H9 (cell line): ENCODE data around the gene RAB29. TPM values are rescaled to one million over a fixed set of nuclear protein-coding genes. Genes with fewer than 3 reads are reported as not detected.

Experiments used
- DNase-seq: peaks from one replicate; pipeline ENCODE4 v3.0.0-alpha.2; 2017
- H2AFZ ChIP-seq: one replicate; pipeline ENCODE4 v1.6.1; 2013; ENCODE audit warnings: mild to moderate bottlenecking, low read length, control low read depth, moderate library complexity
- H2AK5ac ChIP-seq: 2 replicates; pipeline ENCODE4 v1.6.1; 2013; ENCODE audit warnings: low read length, control low read depth, mixed read lengths; ENCODE audit not compliant: insufficient read length
- H2BK120ac ChIP-seq: one replicate; pipeline ENCODE4 v1.6.1; 2013; ENCODE audit warnings: low read depth, mild to moderate bottlenecking, low read length, control low read depth, inconsistent platforms; ENCODE audit not compliant: poor library complexity, severe bottlenecking
- H2BK12ac ChIP-seq: 2 replicates; pipeline ENCODE4 v1.6.1; 2013; ENCODE audit warnings: low read length, control low read depth, mixed read lengths, low read depth; ENCODE audit not compliant: insufficient read length
- H2BK15ac ChIP-seq: 2 replicates; pipeline ENCODE4 v1.6.1; 2013; ENCODE audit warnings: low read depth, low read length, control low read depth
- H2BK20ac ChIP-seq: one replicate; pipeline ENCODE4 v1.6.1; 2013; ENCODE audit warnings: low read depth, mild to moderate bottlenecking, low read length, control low read depth, inconsistent platforms; ENCODE audit not compliant: poor library complexity, severe bottlenecking
- H2BK5ac ChIP-seq: 2 replicates; pipeline ENCODE4 v1.6.1; 2013; ENCODE audit warnings: low read length, control low read depth, mixed read lengths; ENCODE audit not compliant: insufficient read length
- H3K14ac ChIP-seq: 2 replicates; pipeline ENCODE4 v1.6.1; 2013; ENCODE audit warnings: low read length, control low read depth; ENCODE audit not compliant: insufficient read depth
- H3K18ac ChIP-seq: 2 replicates; pipeline ENCODE4 v1.6.1; 2013; ENCODE audit warnings: low read depth, mild to moderate bottlenecking, mixed read lengths, low read length, control low read depth; ENCODE audit not compliant: insufficient read length
- H3K23ac ChIP-seq: 2 replicates; pipeline ENCODE4 v1.6.1; 2013; ENCODE audit warnings: low read length, control low read depth, mixed read lengths, low read depth; ENCODE audit not compliant: insufficient read length
- H3K23me2 ChIP-seq: 2 replicates; pipeline ENCODE4 v1.6.1; 2013; ENCODE audit warnings: low read depth, mild to moderate bottlenecking, mixed read lengths, low read length, control low read depth; ENCODE audit not compliant: insufficient read length, poor library complexity, severe bottlenecking
- H3K27ac ChIP-seq: 2 replicates; pipeline ENCODE4 v1.5.1; 2013; ENCODE audit warnings: low read length, control low read depth, mixed read lengths, low read depth; ENCODE audit not compliant: insufficient read length
- H3K27me3 ChIP-seq: 2 replicates; pipeline ENCODE4 v1.6.1; 2013; ENCODE audit warnings: low read length, control low read depth, inconsistent platforms; ENCODE audit not compliant: insufficient read depth
- H3K4ac ChIP-seq: 2 replicates; pipeline ENCODE4 v1.6.1; 2013; ENCODE audit warnings: low read depth, mild to moderate bottlenecking, control low read depth, inconsistent platforms, low read length, moderate library complexity
- H3K4me1 ChIP-seq: 2 replicates; pipeline ENCODE4 v1.6.1; 2013; ENCODE audit warnings: low read length, control low read depth, inconsistent platforms; ENCODE audit not compliant: insufficient read depth
- H3K4me2 ChIP-seq: 2 replicates; pipeline ENCODE4 v1.6.1; 2013; ENCODE audit warnings: low read length, control low read depth, mixed read lengths; ENCODE audit not compliant: insufficient read length, insufficient read depth
- H3K56ac ChIP-seq: 2 replicates; pipeline ENCODE4 v1.6.1; 2013; ENCODE audit warnings: low read depth, mild to moderate bottlenecking, mixed read lengths, low read length, control low read depth; ENCODE audit not compliant: insufficient read length
- H3K79me1 ChIP-seq: 2 replicates; pipeline ENCODE4 v1.6.1; 2013; ENCODE audit warnings: low read depth, mild to moderate bottlenecking, moderate library complexity, low read length, control low read depth, inconsistent platforms; ENCODE audit not compliant: insufficient read depth, poor library complexity, severe bottlenecking
- H3K79me2 ChIP-seq: 2 replicates; pipeline ENCODE4 v1.6.1; 2013; ENCODE audit warnings: low read length, control low read depth, inconsistent platforms; ENCODE audit not compliant: insufficient read depth
- H3K9ac ChIP-seq: 2 replicates; pipeline ENCODE4 v1.6.1; 2013; ENCODE audit warnings: low read length, control low read depth, mixed read lengths; ENCODE audit not compliant: insufficient read length; ENCODE audit errors: extremely low read depth
- H3K9me3 ChIP-seq: one replicate; pipeline ENCODE4 v1.6.1; 2013; ENCODE audit warnings: low read depth, low read length, inconsistent platforms; ENCODE audit not compliant: control insufficient read depth
- H3T11ph ChIP-seq: one replicate; pipeline ENCODE4 v1.6.1; 2013; ENCODE audit warnings: mild to moderate bottlenecking, low read length, control low read depth, inconsistent platforms
- H4K20me1 ChIP-seq: one replicate; pipeline ENCODE4 v1.6.1; 2013; ENCODE audit not compliant: control insufficient read depth, insufficient read length, insufficient read depth
- H4K5ac ChIP-seq: 2 replicates; pipeline ENCODE4 v1.6.1; 2013; ENCODE audit warnings: low read depth, mild to moderate bottlenecking, mixed read lengths, low read length, control low read depth; ENCODE audit not compliant: insufficient read length
- H4K8ac ChIP-seq: replicated peaks from 2 replicates; pipeline ENCODE4 v1.6.1; 2013; ENCODE audit warnings: low read length, control low read depth, mixed read lengths, low read depth; ENCODE audit not compliant: insufficient read length
- H4K91ac ChIP-seq: 2 replicates; pipeline ENCODE4 v1.6.1; 2013; ENCODE audit warnings: low read depth, mild to moderate bottlenecking, moderate library complexity, mixed read lengths, low read length, control low read depth; ENCODE audit not compliant: insufficient read length
- H3K27ac Mint-ChIP-seq, 3 experiments: 2 replicates in 2 of 3; 3 replicates in 1 of 3; pipeline ENCODE4 v1.8.0; 2020 to 2021; ENCODE audit warnings: mixed read lengths in 3 of 3, mild to moderate bottlenecking in 1 of 3, moderate library complexity in 1 of 3
- H3K27me3 Mint-ChIP-seq: 2 replicates; pipeline ENCODE4 v1.8.0; 2021; ENCODE audit warnings: low read depth, mild to moderate bottlenecking, moderate library complexity, mixed read lengths
- H3K36me3 Mint-ChIP-seq, 3 experiments: 2 replicates in 2 of 3; 3 replicates in 1 of 3; pipeline ENCODE4 v1.8.0; 2020 to 2021; ENCODE audit warnings: low read depth in 3 of 3, mixed read lengths in 3 of 3; ENCODE audit not compliant: insufficient read depth in 1 of 3
- H3K4me1 Mint-ChIP-seq, 2 experiments: 2 replicates each; pipeline ENCODE4 v1.8.0; 2020; ENCODE audit warnings: mixed read lengths in 2 of 2
- H3K4me3 Mint-ChIP-seq, 2 experiments: 2 replicates in 1 of 2; 3 replicates in 1 of 2; pipeline ENCODE4 v1.8.0; 2020 to 2021; ENCODE audit warnings: mild to moderate bottlenecking in 2 of 2, mixed read lengths in 2 of 2, moderate library complexity in 1 of 2
- H3K9me3 Mint-ChIP-seq, 2 experiments: 2 replicates in 1 of 2; 3 replicates in 1 of 2; pipeline ENCODE4 v1.8.0; 2020; ENCODE audit warnings: mild to moderate bottlenecking in 2 of 2, mixed read lengths in 2 of 2, moderate library complexity in 1 of 2
- CTCF ChIP-seq: fragments of 200-600 bp; sonication (generic); conservative IDR thresholded peaks from 3 replicates; pipeline ENCODE4 v1.8.0; 2021; ENCODE audit warnings: antibody characterized with exemption, mild to moderate bottlenecking
- WGBS: extraction: QIAGEN DNeasy Blood & Tissue Kit; methylation state at CpG from one replicate; pipeline ENCODE4 v1.1.7; 2013; ENCODE audit warnings: missing lambda C conversion rate, low lambda C conversion rate, mixed read lengths; ENCODE audit not compliant: insufficient read length; ENCODE audit errors: extremely low coverage; 5-methylcytosine and 5-hydroxymethylcytosine counted together
- total RNA-seq: library from RNA; stranded (reverse); gene quantifications from 2 replicates; pipeline ENCODE4 v1.2.1, GENCODE V29; 2021

The RAB29 gene
- total RNA-seq, 1 experiment from 2014 or later, result 4.2 TPM

GRCh38 chr1:205822397-205822796, 47.1 kb upstream of the RAB29 start:
- Mint-ChIP-seq H3K27ac (no peak overlapping the region), H3K36me3 (peaks cover 0 to 4% (median 4%) of the 10 kb centered on the region in 3 experiments; a peak in 3 of 7 replicates), H3K4me3 (no peak overlapping the region), H3K27me3 (no peaks in the 10 kb centered on the region), H3K4me1 (peaks cover 28 to 30% of the 10 kb centered on the region in 2 experiments), H3K9me3 (peaks cover 4 to 5% of the 10 kb centered on the region in 2 experiments; a peak in 3 of 5 replicates)
- no peak overlapping the region for H3K14ac ChIP-seq
- no peak for DNase-seq
- H3K23me2 ChIP-seq, result no peaks in the 10 kb centered on the region
- no peak overlapping the region for H3K4me2 ChIP-seq
- no peak overlapping the region for H4K5ac ChIP-seq
- H3K79me2 ChIP-seq, result no peaks in the 10 kb centered on the region
- H2BK120ac ChIP-seq, result no peak overlapping the region
- H3K9ac ChIP-seq, result no peak overlapping the region
- no peak overlapping the region for H3K23ac ChIP-seq
- H4K91ac ChIP-seq, result no peak overlapping the region
- WGBS, result no CpG with 5 or more reads among the region's 2 CpGs
- no peak overlapping the region for H3K18ac ChIP-seq
- H4K8ac ChIP-seq, result no peak overlapping the region
- H3K27me3 ChIP-seq, result no peaks in the 10 kb centered on the region
- no peak overlapping the region for H2AFZ ChIP-seq
- H3K9me3 ChIP-seq, result no peaks in the 10 kb centered on the region
- no peak overlapping the region for H3K4ac ChIP-seq
- H2BK20ac ChIP-seq, result no peak overlapping the region
- no peak overlapping the region for H2BK15ac ChIP-seq
- H3K56ac ChIP-seq, result no peak overlapping the region
- no peak for TF ChIP-seq CTCF
- no peaks in the 10 kb centered on the region for H3K4me1 ChIP-seq
- no peak overlapping the region for H3T11ph ChIP-seq
- no peak overlapping the region for H2AK5ac ChIP-seq
- H3K79me1 ChIP-seq, result no peaks in the 10 kb centered on the region
- H3K27ac ChIP-seq, result no peak overlapping the region
- no peaks in the 10 kb centered on the region for H4K20me1 ChIP-seq
- H2BK5ac ChIP-seq, result no peak overlapping the region
- no peak overlapping the region for H2BK12ac ChIP-seq
